GM12891 (cell line): ENCODE measurements around the gene PEX11A.

ENCODE experiments used
- POLR2A ChIP-seq: IDR thresholded peaks from 2 replicates; pipeline ENCODE4 v1.6.1; 2011; ENCODE audit warnings: low read depth, low read length, control low read depth
- POLR2AphosphoS5 ChIP-seq: IDR thresholded peaks from 2 replicates; pipeline ENCODE4 v1.6.1; 2011; ENCODE audit warnings: low read depth, low read length, control low read depth
- TAF1 ChIP-seq: IDR thresholded peaks from 2 replicates; pipeline ENCODE4 v1.6.1; 2011; ENCODE audit warnings: low read depth, low read length, control low read depth

GRCh38 chr15:89659295-89659694, 31.3 kb downstream of the PEX11A start:
- TF ChIP-seq TAF1 (no peak), POLR2A (no peak), POLR2AphosphoS5 (no peak)
